AG08395 (cell line): Measurements from ENCODE around the gene SURF1.

Experiments used
- DNase-seq: peaks from one replicate; pipeline ENCODE4 v3.0.0; 2012; ENCODE audit warnings: mixed read lengths, low spot score

SURF1 gene

DNA sequence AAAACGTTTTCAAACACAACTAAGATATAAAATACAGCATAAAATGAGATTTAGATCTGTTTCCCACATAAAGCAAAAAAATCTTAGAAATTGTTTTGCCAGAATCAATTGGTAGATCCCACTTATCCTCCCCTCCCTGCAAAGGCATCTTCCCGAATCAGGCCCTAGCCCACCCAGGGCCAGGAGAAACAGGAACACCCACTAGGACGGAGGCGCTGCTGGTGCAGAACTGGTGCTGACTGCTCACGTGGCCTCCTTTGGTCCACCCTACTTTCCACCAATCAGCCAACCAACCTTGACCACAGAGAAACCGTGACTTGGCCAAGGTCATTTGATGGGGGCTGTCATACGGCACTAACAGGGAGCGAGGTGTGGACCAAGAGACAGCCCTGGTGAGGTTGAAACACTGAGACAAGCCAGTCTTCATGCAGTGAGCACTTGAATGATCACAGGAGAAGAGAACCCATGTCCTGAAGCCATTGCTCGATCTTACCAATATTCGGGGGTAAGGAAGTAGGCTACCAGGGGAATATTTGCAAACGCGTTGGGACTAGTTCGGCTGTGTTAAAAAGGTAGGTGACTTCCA lies 5.3 kb upstream of the SURF1 start:
- DNase-seq, result no peak

GRCh38 chr9:133360400-133361393 lies 4.4 kb upstream of the SURF1 start:
- DNase-seq, result no peak

- DNase-seq, result no peak
Measured at GRCh38 chr9:133359399-133360175, 3.3 kb upstream of the SURF1 start.

DNA sequence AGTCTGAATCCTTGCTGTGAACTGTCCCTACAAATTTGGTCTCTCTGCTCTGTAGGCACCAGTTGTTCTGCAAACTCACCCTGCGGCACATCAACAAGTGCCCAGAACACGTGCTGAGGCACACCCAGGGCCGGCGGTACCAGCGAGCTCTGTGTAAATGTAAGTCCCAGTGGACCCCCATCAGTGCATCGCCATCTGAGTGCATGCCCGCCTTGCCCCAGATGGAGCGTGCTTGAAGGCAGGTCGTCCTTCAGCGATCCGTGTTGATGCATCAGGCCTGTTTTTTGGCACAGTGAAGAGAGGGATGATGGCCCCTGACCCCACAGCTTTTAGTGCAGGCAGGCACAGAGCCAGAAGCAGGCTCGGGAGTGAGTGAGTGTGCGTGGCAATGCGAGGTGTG lies 1.4 kb upstream of the SURF1 start:
- no peak for DNase-seq

GRCh38 chr9:133355881-133356357 lies 368 bp downstream of the SURF1 start:
- no peak for DNase-seq

GRCh38 chr9:133354766-133355165 lies 1.5 kb downstream of the SURF1 start:
- DNase-seq, result no peak

GRCh38 chr9:133353548-133353947 lies 2.7 kb downstream of the SURF1 start:
- DNase-seq, result no peak

DNA sequence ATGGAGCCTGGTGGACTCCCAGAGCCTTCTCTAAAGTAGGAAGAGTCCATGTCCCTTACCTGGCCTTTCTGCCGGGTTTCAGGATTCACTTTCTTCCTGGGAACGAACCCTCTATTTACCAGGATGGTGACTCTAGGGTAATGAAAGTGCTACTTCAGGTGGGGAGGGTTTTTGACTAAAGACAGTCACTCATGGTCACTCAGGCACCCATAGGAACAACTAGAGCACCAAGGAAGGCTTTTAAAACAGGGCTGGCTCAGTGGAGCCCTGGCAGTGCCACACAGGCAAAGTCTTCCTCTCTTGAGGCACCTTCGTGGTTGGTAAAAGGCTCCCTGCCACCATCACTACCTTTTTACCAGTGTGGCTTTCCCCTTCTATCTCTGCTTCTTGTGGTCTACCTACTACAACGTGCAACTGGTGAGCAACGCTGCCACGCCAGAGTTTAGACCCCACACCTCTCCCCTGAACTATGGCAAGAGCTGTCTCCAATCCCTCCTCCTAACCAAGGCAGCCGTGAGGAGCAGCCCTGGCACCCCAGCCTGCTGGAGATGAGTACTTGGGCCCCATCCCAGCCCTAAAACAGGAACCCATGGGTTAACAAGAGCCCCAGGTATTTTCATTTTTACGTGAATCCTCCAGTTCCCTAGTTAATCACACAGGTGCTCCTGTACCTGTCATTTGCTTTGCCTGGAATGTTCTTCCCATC lies 3.5 kb downstream of the SURF1 start:
- DNase-seq, result no peak

DNA sequence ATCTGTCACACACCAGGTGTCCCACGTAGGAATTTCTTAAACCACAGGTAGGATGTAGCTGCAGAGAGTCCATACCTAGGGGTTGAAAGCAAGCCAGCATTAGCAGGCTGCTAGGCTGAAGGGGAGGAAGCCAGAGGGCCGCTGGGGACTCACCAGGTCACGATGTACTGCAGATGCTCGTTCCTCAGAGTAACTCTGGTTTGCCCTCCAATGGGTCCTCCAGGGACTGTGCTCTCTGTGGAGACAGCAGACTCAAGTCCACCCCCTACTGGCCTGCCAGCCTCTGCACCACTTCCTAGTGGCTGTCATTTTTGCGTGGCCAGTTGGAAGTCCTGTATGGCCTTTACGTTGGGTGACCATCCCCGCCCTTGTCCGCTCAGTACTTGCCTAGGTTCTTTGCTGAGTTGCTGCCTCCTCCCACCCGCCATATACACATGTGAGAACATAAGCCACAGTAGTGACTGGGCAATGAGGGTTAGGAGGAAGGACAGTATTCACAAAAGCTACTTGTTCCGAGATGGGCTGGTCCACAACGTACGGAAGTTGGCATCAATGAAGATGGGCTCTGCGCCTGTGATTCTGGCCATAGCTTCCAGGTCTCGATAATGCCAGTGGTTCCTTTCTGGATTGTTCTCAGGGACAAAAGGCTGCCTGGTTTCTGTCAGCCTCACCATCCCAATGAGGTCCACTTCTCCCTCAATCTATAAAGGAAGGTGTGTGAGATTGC lies 4.2 kb downstream of the SURF1 start:
- DNase-seq, result peak; percentile 70

- DNase-seq, result no peak
Measured at GRCh38 chr9:133351526-133351907, 4.8 kb downstream of the SURF1 start.

DNA sequence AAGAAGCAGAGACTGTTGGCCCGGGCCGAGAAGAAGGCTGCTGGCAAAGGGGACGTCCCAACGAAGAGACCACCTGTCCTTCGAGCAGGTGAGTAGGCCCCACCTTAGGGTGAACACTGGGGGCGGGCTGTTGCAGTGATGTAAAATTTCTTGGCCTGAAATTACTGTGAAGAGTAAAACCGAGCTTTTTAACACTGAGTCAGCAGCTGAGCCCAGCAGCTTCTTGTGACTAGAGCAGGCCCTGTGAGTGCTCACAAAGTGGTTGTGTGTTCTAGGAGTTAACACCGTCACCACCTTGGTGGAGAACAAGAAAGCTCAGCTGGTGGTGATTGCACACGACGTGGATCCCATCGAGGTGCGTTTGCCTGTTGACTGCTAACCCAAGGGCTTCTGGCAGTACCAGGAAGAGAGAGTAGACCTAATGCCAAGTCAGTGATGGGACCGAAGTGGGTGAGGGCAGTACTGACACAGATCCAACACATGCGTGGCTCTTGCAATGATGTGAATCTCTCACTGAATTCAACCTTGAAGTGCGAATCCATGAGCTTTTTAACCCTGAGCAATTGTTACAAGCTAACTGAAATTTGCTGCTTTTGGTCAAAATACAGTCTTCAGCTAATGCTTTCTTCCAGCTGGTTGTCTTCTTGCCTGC lies 6.2 kb downstream of the SURF1 start:
- no peak for DNase-seq

DNA sequence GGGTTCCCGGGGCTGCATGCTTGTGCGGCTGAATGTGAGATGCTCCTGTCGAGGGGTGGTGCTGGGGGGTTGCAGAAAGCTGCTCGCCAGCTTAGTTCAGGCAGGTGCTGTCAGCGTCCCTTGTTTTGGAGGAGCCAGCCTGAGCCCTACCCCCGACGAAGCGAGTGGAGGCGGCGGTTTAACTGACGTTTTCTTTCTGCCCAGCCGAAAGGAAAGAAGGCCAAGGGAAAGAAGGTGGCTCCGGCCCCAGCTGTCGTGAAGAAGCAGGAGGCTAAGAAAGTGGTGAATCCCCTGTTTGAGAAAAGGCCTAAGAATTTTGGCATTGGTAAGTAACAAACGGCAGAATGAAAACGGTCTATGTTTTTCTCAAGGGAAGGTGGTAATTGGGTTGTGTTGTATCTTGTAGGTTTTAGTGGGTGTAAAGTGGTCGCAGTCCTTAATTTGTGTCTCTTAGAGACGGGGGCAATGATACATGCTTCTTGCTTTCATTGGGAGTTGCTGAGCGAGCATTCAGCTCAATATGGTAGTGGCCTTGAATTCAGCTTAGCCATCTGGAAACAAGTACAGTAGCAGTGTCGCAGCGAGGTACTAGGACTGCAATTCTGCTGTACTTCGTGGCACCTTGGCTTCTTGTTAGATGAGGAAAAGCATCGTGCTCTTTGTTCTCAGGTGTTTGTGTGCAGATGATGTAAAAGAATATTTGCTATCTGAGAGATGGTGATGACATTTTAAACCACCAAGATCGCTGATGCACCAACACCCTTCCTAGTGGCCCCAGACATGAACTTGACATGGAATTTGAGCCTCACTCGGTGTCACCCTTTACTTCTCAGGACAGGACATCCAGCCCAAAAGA lies 7.3 kb downstream of the SURF1 start:
- DNase-seq, result no peak

DNA sequence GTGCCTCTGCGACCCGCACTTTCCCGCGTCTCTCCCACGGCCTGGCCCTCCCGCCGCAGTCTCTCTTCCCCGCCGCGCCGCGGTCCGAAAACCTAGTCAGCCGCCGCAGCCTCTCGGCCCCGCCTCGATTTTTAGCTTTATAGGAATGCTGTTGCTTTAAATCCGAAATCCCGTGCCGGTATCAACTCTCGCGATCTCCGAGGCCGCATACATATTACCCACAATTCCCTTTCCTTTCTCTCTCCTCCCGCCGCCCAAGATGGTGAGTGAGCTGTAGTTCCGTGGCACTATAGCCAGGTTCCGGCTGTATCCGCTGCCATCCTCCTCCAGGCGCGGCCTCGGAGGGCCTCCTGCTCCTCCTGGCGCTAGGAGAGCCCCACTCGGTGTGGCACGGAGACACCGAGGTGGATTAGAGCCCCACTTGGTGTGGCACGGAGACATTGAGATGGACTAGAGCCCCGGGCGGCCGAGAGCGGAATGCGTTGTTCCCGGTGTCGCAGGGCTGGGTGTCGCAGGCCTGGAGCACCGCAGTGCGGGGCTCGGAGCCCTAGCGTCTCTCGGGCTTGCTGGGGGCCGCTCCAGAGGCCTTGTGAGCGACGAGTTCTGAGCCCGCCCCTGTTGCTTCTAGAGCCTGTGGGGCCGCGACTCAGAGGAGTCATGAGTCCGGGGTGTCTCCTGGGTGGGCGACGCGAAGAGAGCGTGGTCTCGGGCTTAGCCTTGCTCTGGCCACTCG lies 8.1 kb downstream of the SURF1 start, which contains the start of the genes MED22 and RPL7A:
Gene MED22 (minus strand): TSS at position 147 of the 733 bp plus-strand sequence. CDS start 1,469 bp downstream, outside the sequence.
Gene RPL7A (plus strand): TSS at position 234 of the 733 bp plus-strand sequence. CDS start 26 bp downstream, at position 260.
- DNase-seq, result peak; percentile 94

- DNase-seq, result peak; percentile 47
Measured at GRCh38 chr9:133347515-133347984, 8.7 kb downstream of the SURF1 start.

DNA sequence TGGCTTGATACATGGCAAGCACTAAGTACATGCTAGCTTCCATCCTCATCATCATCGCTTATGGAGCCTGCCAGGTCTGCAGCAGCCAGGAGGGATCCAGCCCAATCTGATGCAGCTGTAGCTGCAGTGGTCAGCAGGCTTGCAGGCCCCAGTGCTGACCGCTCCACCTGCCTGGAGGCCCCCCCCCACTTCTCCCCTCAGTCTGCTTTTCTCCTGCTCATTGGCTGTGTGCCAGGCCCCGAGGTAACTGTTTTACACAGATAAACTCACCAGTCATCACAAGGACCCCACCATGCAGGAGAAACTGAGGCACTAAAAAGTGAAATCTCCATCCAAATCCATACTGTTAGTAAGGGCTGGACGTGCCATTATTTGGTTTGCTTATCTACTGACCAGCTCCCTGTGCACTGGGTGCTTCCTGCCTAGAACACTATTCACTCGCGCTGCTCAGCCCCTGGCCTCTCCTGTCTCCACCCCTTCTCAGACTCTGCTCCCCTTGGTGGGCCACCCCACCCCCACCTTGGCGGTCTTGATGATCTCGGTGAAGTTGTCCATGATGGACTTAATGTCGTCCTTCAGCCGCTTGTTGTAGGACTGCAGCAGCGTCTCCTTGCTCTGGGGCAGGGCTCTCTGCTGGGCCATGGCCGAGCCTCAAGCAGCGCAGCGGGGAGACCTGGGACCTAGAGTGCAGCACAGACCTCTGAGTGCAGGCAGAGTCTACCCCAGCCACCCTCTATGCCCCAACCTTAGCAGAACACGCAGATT lies 10.1 kb downstream of the SURF1 start:
- no peak for DNase-seq

DNA sequence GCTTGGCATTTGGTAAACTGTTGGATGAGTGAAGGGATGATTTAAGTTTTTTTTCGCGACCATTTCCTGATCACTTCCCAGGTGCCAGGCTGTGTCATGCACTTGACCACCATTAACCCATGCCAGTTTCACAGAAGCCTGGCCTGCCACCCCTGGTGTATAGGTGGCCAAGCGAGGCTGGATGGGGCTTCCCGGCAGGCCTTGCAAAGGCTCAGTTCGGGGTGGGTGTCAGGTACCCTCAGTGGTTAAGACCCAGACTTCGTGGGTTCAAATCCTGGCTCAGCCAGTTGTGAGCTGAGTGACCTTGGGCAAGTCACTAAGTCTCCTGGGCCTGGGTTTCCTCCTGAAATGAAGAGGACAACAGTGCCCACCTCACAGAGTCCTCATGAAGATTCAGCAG lies 10.7 kb downstream of the SURF1 start:
- DNase-seq, result no peak

- no peak for DNase-seq
Measured at GRCh38 chr9:133344979-133345378, 11.3 kb downstream of the SURF1 start.

DNA sequence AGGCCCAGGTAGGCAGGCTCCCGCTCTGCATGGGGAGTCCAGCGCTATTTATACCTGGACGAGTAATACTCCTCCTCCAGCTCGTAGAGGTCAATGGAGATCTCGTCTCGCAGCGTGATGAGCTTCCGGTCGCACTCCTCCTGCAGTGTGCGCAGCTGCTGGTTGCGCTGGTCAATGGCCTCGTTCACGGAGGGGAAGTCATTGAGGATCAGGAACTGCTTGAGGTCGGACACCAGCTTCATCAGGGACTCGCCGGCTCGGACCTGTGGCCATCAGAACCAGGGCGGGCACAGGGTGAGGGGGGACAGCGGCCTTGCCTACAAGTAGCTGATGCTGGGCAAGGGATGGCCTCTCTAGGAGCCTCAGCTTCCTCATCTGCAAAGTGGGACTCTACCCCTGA lies 12.2 kb downstream of the SURF1 start:
- no peak for DNase-seq
